MCF 10A (cell line): ENCODE results near the gene HMG20B. TPM values are rescaled to one million over a fixed set of nuclear protein-coding genes. Genes with fewer than 3 reads are reported as not detected.

ENCODE experiments used
- BruUV-seq: library from RNA; stranded (reverse); fragments of 400-500 nt; replicated peaks from 2 replicates; lab custom pipeline; 2021; lab: Mats Ljungman, UMichigan
- CTCF ChIA-PET: fragments of 300-600 bp; sonication (Branson Sonifier 250); formaldehyde crosslinking; extraction: SDS; loops from one replicate; lab custom pipeline; 2021; ENCODE audit warnings: antibody characterized with exemption, inconsistent platforms; lab: Yijun Ruan, JAX
- POLR2A ChIA-PET: fragments of 300-600, 350-650 bp; sonication (Branson Sonifier 250); formaldehyde crosslinking; extraction: SDS; loops from one replicate; lab custom pipeline; 2020; ENCODE audit warnings: antibody characterized with exemption, inconsistent platforms; lab: Yijun Ruan, JAX
- DNase-seq: peaks from one replicate; pipeline ENCODE4 v3.0.0-alpha.2; 2018; ENCODE audit not compliant: unreplicated experiment
- H3K27ac Mint-ChIP-seq: one replicate; pipeline ENCODE4 v1.8.0; 2022; ENCODE audit warnings: mild to moderate bottlenecking, low read depth, mixed read lengths; ENCODE audit not compliant: unreplicated experiment
- H3K27me3 Mint-ChIP-seq: one replicate; pipeline ENCODE4 v1.8.0; 2022; ENCODE audit warnings: mixed read lengths; ENCODE audit not compliant: insufficient read depth, unreplicated experiment
- H3K36me3 Mint-ChIP-seq: one replicate; pipeline ENCODE4 v1.8.0; 2022; ENCODE audit warnings: mild to moderate bottlenecking, moderate library complexity, mixed read lengths; ENCODE audit not compliant: insufficient read depth, unreplicated experiment
- H3K4me1 Mint-ChIP-seq: one replicate; pipeline ENCODE4 v1.8.0; 2022; ENCODE audit warnings: mixed read lengths; ENCODE audit not compliant: insufficient read depth, unreplicated experiment
- H3K4me3 Mint-ChIP-seq: one replicate; pipeline ENCODE4 v1.8.0; 2022; ENCODE audit warnings: mild to moderate bottlenecking, moderate library complexity, mixed read lengths; ENCODE audit not compliant: unreplicated experiment
- H3K9me3 Mint-ChIP-seq: one replicate; pipeline ENCODE4 v1.8.0; 2022; ENCODE audit warnings: mixed read lengths; ENCODE audit not compliant: unreplicated experiment
- intact Hi-C: fragments of 100-400 bp; cut with micrococcal nuclease; formaldehyde crosslinking; loops from 2 replicates; pipeline ENCODE4 v1.14.1; 2022
- total RNA-seq: library from RNA; stranded (reverse); gene quantifications from 2 replicates; pipeline ENCODE4 v1.2.3, GENCODE V29; 2022
- TF ChIP-seq, protein P1 (sequence below): fragments of 200-600 bp; IDR thresholded peaks from one replicate; pipeline ENCODE4 v1.8.0; 2022; ENCODE audit warnings: antibody characterized with exemption, mild to moderate bottlenecking; ENCODE audit not compliant: unreplicated experiment

HMG20B gene
- total RNA-seq, 1 experiment from 2014 or later, result 64.7 TPM

DNA sequence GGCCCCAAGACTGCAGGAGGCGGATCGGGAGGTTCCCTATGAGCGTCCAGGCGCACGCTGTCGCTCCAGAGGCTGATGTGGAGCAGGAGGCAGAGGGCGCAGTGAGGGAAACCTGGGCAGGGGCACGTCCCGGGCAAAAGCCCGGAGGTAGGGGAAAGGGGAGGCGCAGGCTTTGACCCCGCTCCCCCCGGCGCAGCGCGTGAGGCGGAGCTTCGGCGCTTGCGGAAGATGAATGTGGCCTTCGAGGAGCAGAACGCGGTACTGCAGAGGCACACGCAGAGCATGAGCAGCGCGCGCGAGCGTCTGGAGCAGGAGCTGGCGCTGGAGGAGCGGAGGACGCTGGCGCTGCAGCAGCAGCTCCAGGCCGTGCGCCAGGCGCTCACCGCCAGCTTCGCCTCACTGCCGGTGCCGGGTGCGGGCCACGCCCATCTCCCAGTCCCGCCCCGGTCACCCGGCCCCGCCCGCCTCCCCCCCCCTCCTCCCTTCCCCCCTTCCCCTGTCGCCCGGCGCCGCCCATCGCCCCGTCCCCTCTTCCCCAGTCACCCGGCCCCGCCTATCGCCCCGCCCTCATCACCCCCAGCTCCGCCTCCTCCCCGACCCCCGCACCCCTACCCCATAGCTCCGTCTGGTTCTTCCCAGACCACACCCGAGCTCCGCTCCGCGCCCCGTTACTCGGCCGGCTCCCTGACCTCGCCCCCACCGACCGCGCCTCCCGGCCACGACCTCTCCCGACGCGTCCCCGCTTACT lies 4.1 kb downstream of the HMG20B start:
- Mint-ChIP-seq H3K4me1 (peaks cover 15% of the 10 kb centered on the region), H3K27me3 (no peaks in the 10 kb centered on the region), H3K36me3 (peaks cover 39% of the 10 kb centered on the region), H3K4me3 (no peak overlapping the region), H3K27ac (no peak overlapping the region), H3K9me3 (no peaks in the 10 kb centered on the region)
- ChIA-PET CTCF (no interaction called here), POLR2A (interaction anchor here (0.5 kb wide), 1 partner anchor 92 kb away, joined by 3 read pairs; no protein-coding TSS in a partner anchor)
- no TSS peak for BruUV-seq
- intact Hi-C loops, result no loop called here
- TF ChIP-seq, protein P1, sequence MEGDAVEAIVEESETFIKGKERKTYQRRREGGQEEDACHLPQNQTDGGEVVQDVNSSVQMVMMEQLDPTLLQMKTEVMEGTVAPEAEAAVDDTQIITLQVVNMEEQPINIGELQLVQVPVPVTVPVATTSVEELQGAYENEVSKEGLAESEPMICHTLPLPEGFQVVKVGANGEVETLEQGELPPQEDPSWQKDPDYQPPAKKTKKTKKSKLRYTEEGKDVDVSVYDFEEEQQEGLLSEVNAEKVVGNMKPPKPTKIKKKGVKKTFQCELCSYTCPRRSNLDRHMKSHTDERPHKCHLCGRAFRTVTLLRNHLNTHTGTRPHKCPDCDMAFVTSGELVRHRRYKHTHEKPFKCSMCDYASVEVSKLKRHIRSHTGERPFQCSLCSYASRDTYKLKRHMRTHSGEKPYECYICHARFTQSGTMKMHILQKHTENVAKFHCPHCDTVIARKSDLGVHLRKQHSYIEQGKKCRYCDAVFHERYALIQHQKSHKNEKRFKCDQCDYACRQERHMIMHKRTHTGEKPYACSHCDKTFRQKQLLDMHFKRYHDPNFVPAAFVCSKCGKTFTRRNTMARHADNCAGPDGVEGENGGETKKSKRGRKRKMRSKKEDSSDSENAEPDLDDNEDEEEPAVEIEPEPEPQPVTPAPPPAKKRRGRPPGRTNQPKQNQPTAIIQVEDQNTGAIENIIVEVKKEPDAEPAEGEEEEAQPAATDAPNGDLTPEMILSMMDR, result no peak
- DNase-seq, result no peak

DNA sequence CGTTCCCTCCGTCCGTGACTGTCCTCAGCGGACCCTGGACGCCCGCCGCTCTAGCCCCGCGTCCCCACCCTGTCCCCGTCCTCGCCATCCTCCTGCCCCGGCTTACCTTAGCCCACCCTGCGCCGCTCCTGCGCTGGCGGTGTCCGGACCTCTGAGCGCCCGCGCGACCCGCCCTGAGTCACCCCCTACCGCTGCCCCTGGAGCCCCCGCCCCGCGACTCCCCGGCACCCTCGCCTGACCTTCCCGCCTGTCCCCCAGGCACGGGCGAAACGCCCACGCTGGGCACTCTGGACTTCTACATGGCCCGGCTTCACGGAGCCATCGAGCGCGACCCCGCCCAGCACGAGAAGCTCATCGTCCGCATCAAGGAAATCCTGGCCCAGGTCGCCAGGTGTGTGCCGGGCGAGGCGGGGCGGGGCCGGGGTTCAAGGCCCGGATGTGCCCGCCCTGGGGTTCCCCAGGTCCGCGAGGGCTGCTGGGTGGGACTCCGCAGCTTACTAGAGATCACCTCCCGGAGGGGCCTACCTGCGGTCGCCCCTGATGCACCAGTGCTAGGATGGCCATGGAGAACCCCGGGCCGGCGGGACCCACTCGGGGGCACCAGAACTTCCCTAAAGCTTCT lies 5.1 kb downstream of the HMG20B start:
- Mint-ChIP-seq H3K9me3 (no peaks in the 10 kb centered on the region), H3K36me3 (peaks cover 35% of the 10 kb centered on the region), H3K27ac (no peak overlapping the region), H3K4me1 (peaks cover 15% of the 10 kb centered on the region), H3K4me3 (no peak overlapping the region), H3K27me3 (no peaks in the 10 kb centered on the region)
- intact Hi-C loops, result no loop called here
- CTCF ChIA-PET, result interaction anchor here (0.6 to 1.6 kb wide), 3 partner anchors 11 to 31 kb away, joined by 3 to 5 read pairs (median 3); no protein-coding TSS in a partner anchor
- no TSS peak for BruUV-seq
- TF ChIP-seq, protein P1, result no peak
- POLR2A ChIA-PET, result interaction anchor here (0.6 kb wide), 1 partner anchor 33 kb away, joined by 3 read pairs; no protein-coding TSS in a partner anchor
- DNase-seq, result no peak

DNA sequence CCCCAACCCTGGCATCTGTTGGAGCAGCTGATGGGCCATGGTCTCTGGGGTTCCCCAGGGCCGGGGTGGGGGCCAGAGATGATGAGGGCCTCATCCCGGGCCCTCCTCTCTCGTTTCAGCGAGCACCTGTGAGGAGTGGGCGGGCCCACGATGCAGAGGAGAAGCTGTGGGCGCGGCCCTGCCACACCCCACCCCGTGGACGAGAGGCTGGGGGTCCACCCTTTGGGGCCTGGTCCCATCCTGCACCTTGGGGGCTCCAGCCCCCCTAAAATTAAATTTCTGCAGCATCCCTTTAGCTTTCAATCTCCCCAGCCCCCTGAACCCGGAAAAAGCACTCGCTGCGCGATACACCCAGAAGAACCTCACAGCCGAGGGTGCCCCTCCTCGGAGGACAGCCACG lies 5.6 kb downstream of the HMG20B start:
- H3K36me3 Mint-ChIP-seq, result peaks cover 35% of the 10 kb centered on the region
- H3K9me3 Mint-ChIP-seq, result no peaks in the 10 kb centered on the region
- H3K4me3 Mint-ChIP-seq, result no peak overlapping the region
- no peaks in the 10 kb centered on the region for H3K27me3 Mint-ChIP-seq
- BruUV-seq, result no TSS peak
- no peak for DNase-seq
- TF ChIP-seq, protein P1, result no peak
- peaks cover 15% of the 10 kb centered on the region for H3K4me1 Mint-ChIP-seq
- POLR2A ChIA-PET, result interaction anchor here (0.6 to 0.8 kb wide), 2 partner anchors 29 to 33 kb away, joined by 3 read pairs; no protein-coding TSS in a partner anchor
- H3K27ac Mint-ChIP-seq, result no peak overlapping the region
- CTCF ChIA-PET, result interaction anchor here (0.6 to 1.6 kb wide), 3 partner anchors 10 to 32 kb away, joined by 3 to 5 read pairs (median 3); no protein-coding TSS in a partner anchor
- intact Hi-C loops, result no loop called here
